Colonic mucosa (tissue), 4 donors: ENCODE data around the gene ITPK1. TPM values are rescaled to one million over a fixed set of nuclear protein-coding genes. Genes with fewer than 3 reads are reported as not detected.
"Not testable (repeated sequence)": the region's sequence is repeated elsewhere in the genome, so short reads cannot be mapped to it uniquely, and the experiment has no call there.

Experiments
- DNase-seq: peaks from one replicate; pipeline ENCODE4 v3.0.0-alpha.2; 2020
- H3K27ac ChIP-seq: fragments of 200-600 bp; one replicate; pipeline ENCODE4 v1.8.0; 2021
- H3K27me3 ChIP-seq: fragments of 200-600 bp; one replicate; pipeline ENCODE4 v1.8.0; 2021
- H3K36me3 ChIP-seq: fragments of 200-600 bp; one replicate; pipeline ENCODE4 v1.8.0; 2021
- H3K4me1 ChIP-seq: fragments of 200-600 bp; one replicate; pipeline ENCODE4 v1.8.0; 2021; ENCODE audit warnings: mild to moderate bottlenecking
- H3K4me3 ChIP-seq: fragments of 200-600 bp; one replicate; pipeline ENCODE4 v1.8.0; 2021
- H3K9ac ChIP-seq, 2 donors: one replicate each; pipeline ENCODE4 v1.7.0; 2013; ENCODE audit warnings: control low read depth in 2 of 2, low read depth in 2 of 2, low read length in 2 of 2
- H3K9me3 ChIP-seq: fragments of 200-600 bp; one replicate; pipeline ENCODE4 v1.8.0; 2021
- CTCF ChIP-seq: fragments of 200-600 bp; IDR thresholded peaks from one replicate; pipeline ENCODE4 v1.8.0; 2022; ENCODE audit warnings: antibody characterized with exemption, mild to moderate bottlenecking
- intact Hi-C: fragments of 100-400 bp; cut with DNase I; formaldehyde crosslinking; loops from one replicate; pipeline ENCODE4 v1.14.1; 2022
- total RNA-seq, 2 donors: library from RNA; stranded (reverse); fragmentation: NEBNext Ultra II Directional in 1 of 2; extraction: Animal tissue kit (Norgen Biotek cat#: 25700) in 1 of 2; gene quantifications; one replicate each; pipeline ENCODE4 v1.2.1, GENCODE V29; 2021
- donor health status: healthy.
- donor health status: DM: no; HTN: no; CAD: no.
- donor health status: DM: no; HTN: no; CAD: no.

The ITPK1 gene
- total RNA-seq, 2 donors from 2014 or later, result 118 to 134 TPM

- H3K27me3 ChIP-seq, result no peaks in the 10 kb centered on the region
- no peak for TF ChIP-seq CTCF
- DNase-seq, result no peak
- no peak overlapping the region for H3K4me3 ChIP-seq
- no peak overlapping the region for H3K27ac ChIP-seq
- intact Hi-C loops, result no loop called here
- H3K9ac ChIP-seq, result no peak overlapping the region
- no peaks in the 10 kb centered on the region for H3K9me3 ChIP-seq
- H3K4me1 ChIP-seq, result peaks cover 4% of the 10 kb centered on the region
- no peaks in the 10 kb centered on the region for H3K36me3 ChIP-seq
Measured at GRCh38 chr14:93146119-93146518, 30.4 kb upstream of the ITPK1 start.

- Histone ChIP-seq H3K9me3 (no peaks in the 10 kb centered on the region), H3K9ac (no peak overlapping the region), H3K27me3 (no peaks in the 10 kb centered on the region), H3K4me1 (no peaks in the 10 kb centered on the region), H3K4me3 (no peak overlapping the region), H3K27ac (no peak overlapping the region), H3K36me3 (no peaks in the 10 kb centered on the region)
- no peak for DNase-seq
- intact Hi-C loops, result no loop called here
- no peak for TF ChIP-seq CTCF
Measured at GRCh38 chr14:93142854-93143652, 27.3 kb upstream of the ITPK1 start.

GRCh38 chr14:93137864-93138263, 22.1 kb upstream of the ITPK1 start:
- Histone ChIP-seq H3K4me3 (no peak overlapping the region), H3K36me3 (no peaks in the 10 kb centered on the region), H3K9ac (peak overlapping the region in 1 of 2 donors; percentile 14), H3K4me1 (no peaks in the 10 kb centered on the region), H3K27me3 (no peaks in the 10 kb centered on the region), H3K9me3 (no peaks in the 10 kb centered on the region), H3K27ac (no peak overlapping the region)
- intact Hi-C loops, result no loop called here
- DNase-seq, result peak; percentile 86
- peak; percentile 22 for TF ChIP-seq CTCF

DNA sequence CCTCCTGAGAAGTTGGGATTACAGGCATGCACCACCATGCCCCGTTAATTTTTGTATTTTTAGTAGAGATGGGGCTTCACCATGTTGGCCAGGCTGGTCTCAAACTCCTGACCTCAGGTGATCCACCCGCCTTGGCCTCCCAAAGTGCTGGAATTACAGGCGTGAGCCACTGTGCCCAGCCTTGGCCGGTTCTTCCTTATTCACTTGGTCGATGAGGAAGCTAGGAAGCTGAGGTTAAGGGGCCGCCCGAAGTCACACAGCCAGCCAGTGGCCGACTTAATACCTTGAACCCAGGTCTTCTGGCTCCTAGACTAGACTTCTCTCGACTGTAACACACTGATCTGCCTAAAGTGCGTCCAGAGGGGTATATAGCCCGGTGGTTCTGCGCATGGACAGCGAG, 20.8 kb upstream of the ITPK1 start:
- H3K4me3 ChIP-seq, intact Hi-C loops, H3K9ac ChIP-seq, H3K36me3 ChIP-seq, H3K27me3 ChIP-seq, DNase-seq, H3K9me3 ChIP-seq, H3K4me1 ChIP-seq, H3K27ac ChIP-seq: not testable (repeated sequence)

DNA sequence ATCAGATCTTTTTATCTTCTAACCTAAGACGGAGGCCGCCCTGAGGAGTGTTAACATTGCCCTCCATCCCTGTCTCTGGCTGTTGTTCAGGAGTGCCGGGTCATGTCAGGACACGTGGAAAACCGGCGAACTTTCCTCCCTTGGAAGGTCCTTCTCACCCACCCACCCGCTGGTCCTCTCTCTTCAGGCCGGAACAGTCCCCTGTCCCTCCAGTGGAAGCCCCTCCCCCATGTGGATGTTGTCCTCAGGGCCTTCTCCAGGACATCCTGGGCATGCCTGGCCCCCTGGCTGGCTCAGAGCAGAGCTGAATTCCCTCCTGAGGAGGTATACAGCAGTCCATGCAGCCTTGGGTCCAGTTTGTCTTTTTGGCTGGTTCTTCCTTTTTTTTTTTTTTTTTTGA, 20.3 kb upstream of the ITPK1 start:
- H3K27me3 ChIP-seq, result no peaks in the 10 kb centered on the region
- intact Hi-C loops, result no loop called here
- H3K9me3 ChIP-seq, result no peaks in the 10 kb centered on the region
- no peak for DNase-seq
- no peaks in the 10 kb centered on the region for H3K4me1 ChIP-seq
- H3K4me3 ChIP-seq, result no peak overlapping the region
- TF ChIP-seq CTCF, result no peak
- H3K9ac ChIP-seq, result no peak overlapping the region
- H3K36me3 ChIP-seq, result no peaks in the 10 kb centered on the region
- H3K27ac ChIP-seq, result no peak overlapping the region

DNA sequence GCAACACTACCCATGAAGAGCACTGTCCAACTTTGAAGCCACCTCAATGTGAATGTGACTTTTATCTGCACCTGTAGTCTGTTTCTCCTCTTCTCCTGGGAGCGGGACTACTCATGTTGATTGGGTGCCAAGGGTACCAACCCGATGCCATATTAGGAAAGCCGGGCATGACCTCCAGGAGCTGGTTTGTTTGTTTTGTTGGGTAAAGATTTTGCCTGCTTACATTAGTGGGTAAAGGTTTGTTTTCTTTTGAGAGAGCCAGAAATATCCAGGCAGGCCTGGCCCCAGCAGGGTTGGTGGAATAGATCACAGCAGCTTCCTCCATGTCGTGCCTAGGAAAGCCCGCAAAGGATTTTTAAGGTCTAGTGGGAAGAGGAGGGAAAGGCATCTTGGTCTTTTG, 19.7 kb upstream of the ITPK1 start:
- TF ChIP-seq CTCF, result no peak
- Histone ChIP-seq H3K36me3 (no peaks in the 10 kb centered on the region), H3K4me3 (no peak overlapping the region), H3K4me1 (no peaks in the 10 kb centered on the region), H3K27me3 (no peaks in the 10 kb centered on the region), H3K27ac (no peak overlapping the region), H3K9me3 (no peaks in the 10 kb centered on the region), H3K9ac (no peak overlapping the region)
- intact Hi-C loops, result no loop called here
- peak; percentile 44 for DNase-seq
